GM18909 (cell line): ENCODE data around the gene FSTL4.

ENCODE experiments used
- ATAC-seq: cut with Tn5 transposase; IDR thresholded peaks from one replicate; pipeline ENCODE4 v1.9.1; 2021; ENCODE audit warnings: mild to moderate bottlenecking; ENCODE audit not compliant: unreplicated experiment, poor library complexity

FSTL4 gene

GRCh38 chr5:133612249-133612860 lies at the start of gene FSTL4:
TSS of gene FSTL4 (minus strand) at chr5:133612541.
- no peak for ATAC-seq

GRCh38 chr5:133661389-133661788 lies 49.0 kb upstream of the FSTL4 start:
- no peak for ATAC-seq

GRCh38 chr5:133658327-133658726 lies 46.0 kb upstream of the FSTL4 start:
- ATAC-seq: no peak

- no peak for ATAC-seq
These were observed 44.7 kb upstream of the FSTL4 start for GRCh38 chr5:133657036-133657435.

GRCh38 chr5:133655966-133656365 lies 43.6 kb upstream of the FSTL4 start:
- no peak for ATAC-seq

GRCh38 chr5:133653760-133654049 lies 41.4 kb upstream of the FSTL4 start:
- no peak for ATAC-seq

GRCh38 chr5:133652951-133653759 lies 40.8 kb upstream of the FSTL4 start:
- no peak for ATAC-seq

GRCh38 chr5:133644000-133644865 lies 31.9 kb upstream of the FSTL4 start:
- no peak for ATAC-seq

- no peak for ATAC-seq
These were observed 31.0 kb upstream of the FSTL4 start for GRCh38 chr5:133643365-133643764.

- ATAC-seq: no peak
These were observed 29.9 kb upstream of the FSTL4 start for GRCh38 chr5:133642153-133642722.

- ATAC-seq: no peak
These were observed 29.3 kb upstream of the FSTL4 start for GRCh38 chr5:133641683-133642082.

- no peak for ATAC-seq
These were observed 27.6 kb upstream of the FSTL4 start for GRCh38 chr5:133639850-133640528.

GRCh38 chr5:133638436-133638835 lies 26.1 kb upstream of the FSTL4 start:
- ATAC-seq: no peak

GRCh38 chr5:133637206-133637605 lies 24.9 kb upstream of the FSTL4 start:
- no peak for ATAC-seq

- no peak for ATAC-seq
These were observed 22.7 kb upstream of the FSTL4 start for GRCh38 chr5:133635051-133635450.

- no peak for ATAC-seq
These were observed 14.8 kb upstream of the FSTL4 start for GRCh38 chr5:133627180-133627579.

- no peak for ATAC-seq
These were observed 12.0 kb upstream of the FSTL4 start for GRCh38 chr5:133624316-133624715.

- ATAC-seq: no peak
These were observed 5.8 kb upstream of the FSTL4 start for GRCh38 chr5:133618141-133618540.

GRCh38 chr5:133613743-133614142 lies 1.4 kb upstream of the FSTL4 start:
- ATAC-seq: no peak

GRCh38 chr5:133613184-133613583 lies 843 bp upstream of the FSTL4 start:
- no peak for ATAC-seq
